Measurements from ENCODE around the gene BZW2. TPM values are rescaled to one million over a fixed set of nuclear protein-coding genes. Genes with fewer than 3 reads are reported as not detected.
A peak's percentile ranks its signal among the peaks of the same experiment; 100 is the strongest.

The BZW2 gene
- 30.8 TPM for total RNA-seq

GRCh38 chr7:16645593-16646471 lies at the start of gene BZW2, which contains the start of gene ANKMY2:
Gene BZW2 (plus strand): TSS chr7:16646181. CDS start chr7:16665444, 19,263 bp downstream.
Gene ANKMY2 (minus strand): TSS chr7:16645754. CDS start chr7:16645573, 181 bp downstream.
- peak; percentile 98 for ATAC-seq
- intact Hi-C loops (cut with DNase I), result no loop called here
- DNase-seq (ENCODE audit: low spot score), result peak; percentile 96

GRCh38 chr7:16598015-16598414 lies 48.0 kb upstream of the BZW2 start:
- ATAC-seq (no peak), DNase-seq (ENCODE audit: low spot score) (no peak)
- intact Hi-C loops (cut with DNase I), result no loop called here

- DNase-seq (ENCODE audit: low spot score) (no peak), ATAC-seq (no peak)
- intact Hi-C loops (cut with DNase I), result no loop called here
These were observed 46.1 kb upstream of the BZW2 start for GRCh38 chr7:16599860-16600259.

- intact Hi-C loops (cut with DNase I), result no loop called here
- ATAC-seq (no peak), DNase-seq (ENCODE audit: low spot score) (no peak)
These were observed 42.3 kb upstream of the BZW2 start for GRCh38 chr7:16603633-16604032.

- ATAC-seq (no peak), DNase-seq (ENCODE audit: low spot score) (no peak)
- intact Hi-C loops (cut with DNase I), result no loop called here
These were observed 41.9 kb upstream of the BZW2 start for GRCh38 chr7:16604054-16604453.

- intact Hi-C loops (cut with DNase I), result no loop called here
These were observed 39.3 kb upstream of the BZW2 start for GRCh38 chr7:16606704-16607103.

GRCh38 chr7:16609842-16610450 lies 36.0 kb upstream of the BZW2 start:
- intact Hi-C loops (cut with DNase I), result no loop called here
- no peak for ATAC-seq
- no peak for DNase-seq (ENCODE audit: low spot score)

More at GRCh38 chr7:16606704-16607103, 39.3 kb upstream of the BZW2 start:
- no peak for ATAC-seq
- no peak for DNase-seq (ENCODE audit: low spot score)

GRCh38 chr7:16611711-16612110 lies 34.3 kb upstream of the BZW2 start:
- DNase-seq (ENCODE audit: low spot score) (no peak), ATAC-seq (no peak)
- intact Hi-C loops (cut with DNase I), result no loop called here

- intact Hi-C loops (cut with DNase I), result no loop called here
- no peak for ATAC-seq
- no peak for DNase-seq (ENCODE audit: low spot score)
These were observed 30.8 kb upstream of the BZW2 start for GRCh38 chr7:16615228-16615627.

- intact Hi-C loops (cut with DNase I), result no loop called here
- DNase-seq (ENCODE audit: low spot score) (no peak), ATAC-seq (no peak)
These were observed 29.9 kb upstream of the BZW2 start for GRCh38 chr7:16616122-16616521.

- DNase-seq (ENCODE audit: low spot score), result no peak
- intact Hi-C loops (cut with DNase I), result no loop called here
- no peak for ATAC-seq
These were observed 29.4 kb upstream of the BZW2 start for GRCh38 chr7:16616542-16616941.

- ATAC-seq (no peak), DNase-seq (ENCODE audit: low spot score) (no peak)
- intact Hi-C loops (cut with DNase I), result no loop called here
These were observed 26.0 kb upstream of the BZW2 start for GRCh38 chr7:16619979-16620408.

- ATAC-seq (no peak), DNase-seq (ENCODE audit: low spot score) (no peak)
- intact Hi-C loops (cut with DNase I), result no loop called here
These were observed 19.6 kb upstream of the BZW2 start for GRCh38 chr7:16626388-16626787.

- DNase-seq (ENCODE audit: low spot score) (no peak), ATAC-seq (no peak)
- intact Hi-C loops (cut with DNase I), result no loop called here
These were observed 18.7 kb upstream of the BZW2 start for GRCh38 chr7:16627236-16627635.

GRCh38 chr7:16630654-16631053 lies 15.3 kb upstream of the BZW2 start:
- DNase-seq (ENCODE audit: low spot score), result no peak
- ATAC-seq, result no peak
- intact Hi-C loops (cut with DNase I), result no loop called here

GRCh38 chr7:16634271-16634738 lies 11.7 kb upstream of the BZW2 start:
- peak; percentile 91 for ATAC-seq

GRCh38 chr7:16636555-16637101 lies 9.4 kb upstream of the BZW2 start:
- ATAC-seq, result no peak
- DNase-seq (ENCODE audit: low spot score), result no peak
- intact Hi-C loops (cut with DNase I), result no loop called here

More at GRCh38 chr7:16634271-16634738, 11.7 kb upstream of the BZW2 start:
- DNase-seq (ENCODE audit: low spot score), result peak; percentile 56
- intact Hi-C loops (cut with DNase I), result no loop called here

GRCh38 chr7:16637379-16637778 lies 8.6 kb upstream of the BZW2 start:
- intact Hi-C loops (cut with DNase I), result no loop called here
- DNase-seq (ENCODE audit: low spot score), result no peak

GRCh38 chr7:16638282-16639280 lies 7.4 kb upstream of the BZW2 start:
- intact Hi-C loops (cut with DNase I), result no loop called here
- DNase-seq (ENCODE audit: low spot score) (no peak), ATAC-seq (no peak)

More at GRCh38 chr7:16637379-16637778, 8.6 kb upstream of the BZW2 start:
- peak; percentile 31 for ATAC-seq

Measured in sciatic nerve (tissue), 2 donors.